Islet of Langerhans (tissue), 1 donor: ENCODE results near the gene MGAT3.
"Not testable (repeated sequence)": the region's sequence is repeated elsewhere in the genome, so short reads cannot be mapped to it uniquely, and the experiment has no call there.

ENCODE experiments used
- FAIRE-seq: peaks from one replicate; lab custom pipeline; 2011; peaks lifted over from hg19 to GRCh38; lab: Jason Lieb, UNC

Gene MGAT3

GRCh38 chr22:39456522-39457197 lies at the start of gene MGAT3:
TSS of gene MGAT3 (plus strand) at chr22:39457012. CDS start at chr22:39487348, 30,336 bp downstream.
- no peak for FAIRE-seq

- FAIRE-seq: no peak
These were observed 48.6 kb upstream of the MGAT3 start for GRCh38 chr22:39408173-39408572.

GRCh38 chr22:39408807-39409206 lies 48.0 kb upstream of the MGAT3 start:
- FAIRE-seq: no peak

- no peak for FAIRE-seq
These were observed 47.2 kb upstream of the MGAT3 start for GRCh38 chr22:39409516-39410029.

- FAIRE-seq: no peak
These were observed 46.5 kb upstream of the MGAT3 start for GRCh38 chr22:39410264-39410663.

GRCh38 chr22:39411828-39412365 lies 44.9 kb upstream of the MGAT3 start:
- not testable (repeated sequence) for FAIRE-seq

GRCh38 chr22:39413204-39413603 lies 43.6 kb upstream of the MGAT3 start:
- FAIRE-seq: not testable (repeated sequence)

- FAIRE-seq: no peak
These were observed 42.4 kb upstream of the MGAT3 start for GRCh38 chr22:39414377-39414776.

- no peak for FAIRE-seq
These were observed 41.9 kb upstream of the MGAT3 start for GRCh38 chr22:39414886-39415285.

- no peak for FAIRE-seq
These were observed 41.3 kb upstream of the MGAT3 start for GRCh38 chr22:39415506-39415905.

- no peak for FAIRE-seq
These were observed 40.5 kb upstream of the MGAT3 start for GRCh38 chr22:39416319-39416718.

GRCh38 chr22:39417641-39418040 lies 39.2 kb upstream of the MGAT3 start:
- no peak for FAIRE-seq

GRCh38 chr22:39418696-39419095 lies 38.1 kb upstream of the MGAT3 start:
- no peak for FAIRE-seq

GRCh38 chr22:39419096-39419495 lies 37.7 kb upstream of the MGAT3 start:
- FAIRE-seq: no peak

GRCh38 chr22:39419911-39420310 lies 36.9 kb upstream of the MGAT3 start:
- no peak for FAIRE-seq

GRCh38 chr22:39421691-39422090 lies 35.1 kb upstream of the MGAT3 start:
- FAIRE-seq: no peak

GRCh38 chr22:39422101-39422500 lies 34.7 kb upstream of the MGAT3 start:
- FAIRE-seq: no peak

GRCh38 chr22:39422721-39423120 lies 34.1 kb upstream of the MGAT3 start:
- FAIRE-seq: no peak

GRCh38 chr22:39423976-39424375 lies 32.8 kb upstream of the MGAT3 start:
- FAIRE-seq: no peak

- no peak for FAIRE-seq
These were observed 30.3 kb upstream of the MGAT3 start for GRCh38 chr22:39426380-39427043.

- no peak for FAIRE-seq
These were observed 28.8 kb upstream of the MGAT3 start for GRCh38 chr22:39427751-39428596.

- no peak for FAIRE-seq
These were observed 28.2 kb upstream of the MGAT3 start for GRCh38 chr22:39428597-39429071.
